HepG2 (cell line): Measurements from ENCODE around the gene DPP6. TPM values are rescaled to one million over a fixed set of nuclear protein-coding genes. Genes with fewer than 3 reads are reported as not detected.

Experiments used
- ATAC-seq: fragments of 200-7000 bp; cut with Tn5 transposase; 3 replicates; pipeline ENCODE4 v1.9.1; 2020; ENCODE audit warnings: mild to moderate bottlenecking, moderate library complexity
- BruUV-seq: library from RNA; stranded (reverse); fragments of 400-500 nt; replicated peaks from 2 replicates; lab custom pipeline; 2021; lab: Mats Ljungman, UMichigan
- CTCF ChIA-PET: fragments of 300-600 bp; formaldehyde crosslinking; extraction: SDS; loops from one replicate; lab custom pipeline; 2021; ENCODE audit warnings: low total read pairs, inconsistent platforms, low intra/inter-chr PET ratio; lab: Yijun Ruan, JAX
- POLR2A ChIA-PET: fragments of 350-600 bp; sonication (Branson Sonifier 250); formaldehyde crosslinking; loops from one replicate; lab custom pipeline; 2020; ENCODE audit warnings: antibody characterized with exemption, inconsistent platforms; lab: Yijun Ruan, JAX
- DNase-seq: peaks from one replicate; pipeline ENCODE4 v3.0.0-alpha.2; 2015; ENCODE audit warnings: low spot score
- FAIRE-seq: peaks from 3 replicates; lab custom pipeline; 2011; peaks lifted over from hg19 to GRCh38; lab: Jason Lieb, UNC
- H2AFZ ChIP-seq: one replicate; pipeline ENCODE4 v1.6.1; 2011; ENCODE audit warnings: low read length, inconsistent platforms
- H3K27ac ChIP-seq: fragments of 300-600 bp; 3 replicates; pipeline ENCODE4 v1.8.0; 2011; ENCODE audit warnings: mixed run types, mild to moderate bottlenecking, mixed read lengths, low read length, inconsistent platforms; ENCODE audit not compliant: insufficient read depth; ENCODE audit errors: extremely low read length
- H3K27me3 ChIP-seq, 2 experiments: fragments of 200-600 bp in 1 of 2; 2 replicates in 1 of 2; 3 replicates in 1 of 2; pipeline versions ENCODE4 v1.6.0 to v1.8.0; 2011; ENCODE audit warnings: low read length in 2 of 2, mild to moderate bottlenecking in 2 of 2, moderate library complexity in 2 of 2, inconsistent platforms in 1 of 2; ENCODE audit not compliant: insufficient read depth in 2 of 2, control insufficient read depth in 1 of 2
- H3K36me3 ChIP-seq, 2 experiments: fragments of 200-600 bp in 1 of 2; replicated peaks in 1 of 2; 2 replicates in 1 of 2; 3 replicates in 1 of 2; pipeline versions ENCODE4 v1.5.1 to v1.8.0; 2011; ENCODE audit warnings: low read length in 2 of 2, inconsistent platforms in 1 of 2; ENCODE audit not compliant: insufficient read depth in 2 of 2, control insufficient read depth in 1 of 2
- H3K4me1 ChIP-seq: 2 replicates; pipeline ENCODE4 v1.5.1; 2012; ENCODE audit warnings: low read length, inconsistent platforms; ENCODE audit not compliant: insufficient read depth
- H3K4me2 ChIP-seq: 2 replicates; pipeline ENCODE4 v1.6.0; 2011; ENCODE audit warnings: low read depth, low read length, inconsistent platforms
- H3K4me3 ChIP-seq, 3 experiments: fragments of 200-600 bp in 1 of 3; sonication (generic), shearing (Covaris generic) in 1 of 3; replicated peaks in 1 of 3; 2 replicates each; pipeline ENCODE4 v1.5.1; 2011 to 2016; ENCODE audit warnings: low read length in 3 of 3, inconsistent platforms in 2 of 3, low read depth in 2 of 3, mild to moderate bottlenecking in 2 of 3, control low read depth in 1 of 3, mixed read lengths in 1 of 3; ENCODE audit not compliant: insufficient read depth in 1 of 3
- H3K79me2 ChIP-seq: one replicate; pipeline ENCODE4 v1.6.1; 2011; ENCODE audit warnings: low read length, inconsistent platforms; ENCODE audit not compliant: insufficient read depth
- H3K9ac ChIP-seq: 2 replicates; pipeline ENCODE4 v1.6.0; 2011; ENCODE audit warnings: mild to moderate bottlenecking, low read depth, low read length, inconsistent platforms; ENCODE audit not compliant: insufficient read depth
- H3K9me3 ChIP-seq: 2 replicates; pipeline ENCODE4 v1.5.1; 2012; ENCODE audit warnings: mild to moderate bottlenecking, low read length
- H4K20me1 ChIP-seq: 2 replicates; pipeline ENCODE4 v1.6.0; 2011; ENCODE audit warnings: inconsistent platforms, mild to moderate bottlenecking, low read length, moderate library complexity; ENCODE audit not compliant: insufficient read depth
- HCFC1 ChIP-seq: fragments of 150-350 bp; IDR thresholded peaks from 2 replicates; pipeline ENCODE4 v1.6.1; 2014; ENCODE audit warnings: low read depth, low read length
- KDM4B ChIP-seq: sonication (generic); formaldehyde crosslinking; IDR thresholded peaks from 2 replicates; pipeline ENCODE4 v1.4.0; 2020; ENCODE audit warnings: missing genetic modification reagents
- KMT2B ChIP-seq: IDR thresholded peaks from 2 replicates; pipeline ENCODE4 v1.6.1; 2016; ENCODE audit warnings: missing genetic modification reagents, missing compliant biosample characterization
- RARG ChIP-seq: sonication (generic); formaldehyde crosslinking; IDR thresholded peaks from 2 replicates; pipeline ENCODE4 v1.4.0; 2020; ENCODE audit warnings: low read depth, mild to moderate bottlenecking, missing genetic modification reagents
- RNF2 ChIP-seq: fragments of 450-650 bp; conservative IDR thresholded peaks from 2 replicates; pipeline ENCODE4 v1.6.1; 2016; ENCODE audit warnings: low read depth
- TOPORS ChIP-seq: sonication (generic); formaldehyde crosslinking; IDR thresholded peaks from 2 replicates; pipeline ENCODE4 v1.8.0; 2023; ENCODE audit warnings: mild to moderate bottlenecking, missing genetic modification reagents
- ZBTB21 ChIP-seq: sonication (generic); formaldehyde crosslinking; IDR thresholded peaks from 2 replicates; pipeline ENCODE4 v1.4.0; 2020; ENCODE audit warnings: missing genetic modification reagents
- ZMYM4 ChIP-seq: sonication (generic); formaldehyde crosslinking; IDR thresholded peaks from 2 replicates; pipeline ENCODE4 v1.8.1; 2023; ENCODE audit warnings: mild to moderate bottlenecking, missing genetic modification reagents
- ZNF7 ChIP-seq: IDR thresholded peaks from 2 replicates; pipeline ENCODE4 v1.6.1; 2016; ENCODE audit warnings: missing biosample characterization, missing genetic modification reagents
- ZNF724P ChIP-seq: sonication (generic); formaldehyde crosslinking; IDR thresholded peaks from 2 replicates; pipeline ENCODE4 v1.8.0; 2022; ENCODE audit warnings: missing genetic modification reagents, borderline replicate concordance
- ZSCAN9 ChIP-seq: IDR thresholded peaks from 2 replicates; pipeline ENCODE4 v1.6.1; 2016; ENCODE audit warnings: borderline replicate concordance
- WGBS: methylation state at CpG from one replicate; pipeline ENCODE4 v1.1.6; 2017; ENCODE audit warnings: low lambda C conversion rate; 5-methylcytosine and 5-hydroxymethylcytosine counted together
- in situ Hi-C: cut with HindIII; loops from 2 replicates; pipeline ENCODE4 v1.10.0; 2017; ENCODE audit warnings: low pct_unique_long_range_greater_than_20kb; ENCODE audit not compliant: extremely low pct_ligation_motif_present
- intact Hi-C: fragments of 100-400 bp; cut with micrococcal nuclease; formaldehyde crosslinking; loops from one replicate; pipeline ENCODE4 v1.10.0; 2022; ENCODE audit not compliant: unreplicated experiment
- polyA plus RNA-seq, 8 experiments: library from polyadenylated mRNA; depleted of rRNA in 3 of 8; stranded (reverse) in 7 of 8; unstranded in 1 of 8; fragments of >200 nt; fragmentation: Illumina TruSeq in 4 of 8; extraction: Trizol in 4 of 8; gene quantifications; 2 replicates each; pipeline versions ENCODE4 v1.2.1 to v1.2.3, GENCODE V29; 2011 to 2016; ENCODE audit warnings: low read depth in 4 of 8, missing spikeins in 1 of 8, mixed read lengths in 1 of 8; ENCODE audit not compliant: insufficient read depth in 1 of 8
- total RNA-seq, 5 experiments: library from RNA; depleted of rRNA; stranded (reverse); fragments of >200 nt; fragmentation: Illumina TruSeq; extraction: Trizol; gene quantifications; 2 replicates each; pipeline ENCODE4 v1.2.3, GENCODE V29; 2016; ENCODE audit warnings: low read depth in 1 of 5
- TF ChIP-seq, protein P1 (sequence below): sonication (generic); formaldehyde crosslinking; IDR thresholded peaks from 2 replicates; pipeline ENCODE4; 2020; ENCODE audit warnings: missing genetic modification reagents, mild to moderate bottlenecking, borderline replicate concordance
- TF ChIP-seq, protein P2 (sequence below): sonication (generic); formaldehyde crosslinking; conservative IDR thresholded peaks from 2 replicates; pipeline ENCODE4 v1.4.0; 2020; ENCODE audit warnings: missing genetic modification reagents
- TF ChIP-seq, protein P3 (sequence below): sonication (generic); formaldehyde crosslinking; IDR thresholded peaks from 2 replicates; pipeline ENCODE4 v1.8.1; 2023; ENCODE audit warnings: missing genetic modification reagents, inconsistent platforms, borderline replicate concordance

Gene DPP6
- total and polyA plus RNA-seq, 2 of the 13 experiments (the other 11 are each of a cell fraction or from before 2014, with no cell fraction given): not detected

DNA sequence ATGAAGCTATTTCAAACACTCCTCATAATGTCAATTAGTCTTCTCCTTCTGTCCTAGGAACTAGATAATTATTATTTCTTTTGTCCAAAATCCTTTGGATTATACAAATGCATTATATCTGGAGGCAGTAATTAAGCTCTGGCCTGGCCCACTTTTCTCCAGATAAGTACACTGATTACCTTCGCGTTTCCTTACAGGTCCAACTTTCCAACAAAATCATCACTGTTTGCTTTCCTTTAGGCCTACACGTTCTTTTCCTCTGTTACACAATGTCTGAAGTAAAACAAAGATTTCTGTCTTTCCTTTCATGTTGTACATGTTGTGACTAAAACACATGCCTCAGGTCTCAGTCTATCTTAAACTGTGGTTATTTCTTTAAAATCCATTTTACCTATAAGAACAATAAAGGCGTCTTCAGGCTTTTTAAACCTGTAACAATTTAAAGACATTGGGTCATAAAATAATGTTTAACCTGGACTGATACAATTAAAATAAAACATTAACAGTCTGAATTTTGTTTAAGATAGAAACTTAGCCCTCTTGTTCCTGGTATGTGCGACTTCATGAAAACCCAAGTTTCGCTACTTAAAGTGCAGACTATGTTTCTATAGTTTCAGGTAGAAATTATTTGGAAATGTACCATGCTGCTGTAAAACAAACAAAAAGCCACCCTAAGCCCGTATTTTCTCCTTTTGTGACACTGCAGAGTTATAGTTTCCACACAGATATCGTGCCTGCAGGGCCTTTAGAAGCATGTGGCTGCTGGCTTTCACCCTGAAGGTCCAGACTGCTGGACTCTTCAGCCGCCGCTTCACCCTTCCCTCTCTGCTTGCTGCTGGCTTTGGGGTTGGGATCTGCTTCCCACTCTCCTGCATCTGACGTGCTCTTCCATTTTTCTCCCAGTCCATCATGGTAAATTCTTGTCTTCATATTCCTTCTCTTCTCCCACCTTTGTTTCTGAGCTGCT is 381.7 kb downstream of the DPP6 start (continued):
- TF ChIP-seq, protein P1, sequence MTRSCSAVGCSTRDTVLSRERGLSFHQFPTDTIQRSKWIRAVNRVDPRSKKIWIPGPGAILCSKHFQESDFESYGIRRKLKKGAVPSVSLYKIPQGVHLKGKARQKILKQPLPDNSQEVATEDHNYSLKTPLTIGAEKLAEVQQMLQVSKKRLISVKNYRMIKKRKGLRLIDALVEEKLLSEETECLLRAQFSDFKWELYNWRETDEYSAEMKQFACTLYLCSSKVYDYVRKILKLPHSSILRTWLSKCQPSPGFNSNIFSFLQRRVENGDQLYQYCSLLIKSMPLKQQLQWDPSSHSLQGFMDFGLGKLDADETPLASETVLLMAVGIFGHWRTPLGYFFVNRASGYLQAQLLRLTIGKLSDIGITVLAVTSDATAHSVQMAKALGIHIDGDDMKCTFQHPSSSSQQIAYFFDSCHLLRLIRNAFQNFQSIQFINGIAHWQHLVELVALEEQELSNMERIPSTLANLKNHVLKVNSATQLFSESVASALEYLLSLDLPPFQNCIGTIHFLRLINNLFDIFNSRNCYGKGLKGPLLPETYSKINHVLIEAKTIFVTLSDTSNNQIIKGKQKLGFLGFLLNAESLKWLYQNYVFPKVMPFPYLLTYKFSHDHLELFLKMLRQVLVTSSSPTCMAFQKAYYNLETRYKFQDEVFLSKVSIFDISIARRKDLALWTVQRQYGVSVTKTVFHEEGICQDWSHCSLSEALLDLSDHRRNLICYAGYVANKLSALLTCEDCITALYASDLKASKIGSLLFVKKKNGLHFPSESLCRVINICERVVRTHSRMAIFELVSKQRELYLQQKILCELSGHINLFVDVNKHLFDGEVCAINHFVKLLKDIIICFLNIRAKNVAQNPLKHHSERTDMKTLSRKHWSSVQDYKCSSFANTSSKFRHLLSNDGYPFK (CRISPR knock-in tag): no peak
- no peak for TF ChIP-seq ZSCAN9 (CRISPR knock-in tag)

DNA sequence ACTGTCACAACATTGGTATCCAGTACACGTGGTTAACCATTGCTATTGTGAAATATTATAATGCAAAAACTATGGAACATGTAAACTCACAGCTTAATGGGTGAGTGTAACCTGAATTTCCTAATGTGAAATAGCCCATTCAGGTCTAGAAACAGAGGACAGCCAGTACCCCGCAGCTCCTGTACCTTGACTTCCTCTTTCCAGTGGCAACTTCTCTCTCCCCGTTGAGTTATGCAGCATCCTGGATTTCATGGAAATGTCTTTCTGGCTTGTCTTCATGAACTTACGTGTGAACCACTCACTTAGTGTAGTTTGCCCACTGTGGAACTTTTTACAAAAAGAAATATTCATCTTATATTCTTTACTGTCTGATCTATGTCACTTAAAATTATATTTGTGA is 384.4 kb downstream of the DPP6 start:
- no peak overlapping the region for H2AFZ ChIP-seq
- no peak overlapping the region for H3K9ac ChIP-seq
- H3K9me3 ChIP-seq: no peaks in the 10 kb centered on the region
- no peaks in the 10 kb centered on the region for H4K20me1 ChIP-seq
- no TSS peak for BruUV-seq
- H3K27me3 ChIP-seq: 0 out of 5 replicates have a peak, but pooled peaks cover 0 to 2% of the 10 kb centered on the region in 2 experiments
- no peak for FAIRE-seq
- TF ChIP-seq KMT2B (CRISPR knock-in tag) (no peak), ZBTB21 (CRISPR knock-in tag) (no peak), TOPORS (CRISPR knock-in tag) (no peak), RNF2 (no peak), ZNF7 (CRISPR knock-in tag) (no peak), ZNF724P (CRISPR knock-in tag) (no peak), KDM4B (no peak), RARG (CRISPR knock-in tag) (no peak), ZMYM4 (CRISPR knock-in tag) (no peak), HCFC1 (no peak)
- TF ChIP-seq, protein P2, sequence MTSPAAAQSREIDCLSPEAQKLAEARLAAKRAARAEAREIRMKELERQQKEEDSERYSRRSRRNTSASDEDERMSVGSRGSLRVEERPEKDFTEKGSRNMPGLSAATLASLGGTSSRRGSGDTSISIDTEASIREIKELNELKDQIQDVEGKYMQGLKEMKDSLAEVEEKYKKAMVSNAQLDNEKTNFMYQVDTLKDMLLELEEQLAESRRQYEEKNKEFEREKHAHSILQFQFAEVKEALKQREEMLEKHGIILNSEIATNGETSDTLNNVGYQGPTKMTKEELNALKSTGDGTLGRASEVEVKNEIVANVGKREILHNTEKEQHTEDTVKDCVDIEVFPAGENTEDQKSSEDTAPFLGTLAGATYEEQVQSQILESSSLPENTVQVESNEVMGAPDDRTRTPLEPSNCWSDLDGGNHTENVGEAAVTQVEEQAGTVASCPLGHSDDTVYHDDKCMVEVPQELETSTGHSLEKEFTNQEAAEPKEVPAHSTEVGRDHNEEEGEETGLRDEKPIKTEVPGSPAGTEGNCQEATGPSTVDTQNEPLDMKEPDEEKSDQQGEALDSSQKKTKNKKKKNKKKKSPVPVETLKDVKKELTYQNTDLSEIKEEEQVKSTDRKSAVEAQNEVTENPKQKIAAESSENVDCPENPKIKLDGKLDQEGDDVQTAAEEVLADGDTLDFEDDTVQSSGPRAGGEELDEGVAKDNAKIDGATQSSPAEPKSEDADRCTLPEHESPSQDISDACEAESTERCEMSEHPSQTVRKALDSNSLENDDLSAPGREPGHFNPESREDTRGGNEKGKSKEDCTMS (CRISPR knock-in tag): no peak
- TF ChIP-seq, protein P3, sequence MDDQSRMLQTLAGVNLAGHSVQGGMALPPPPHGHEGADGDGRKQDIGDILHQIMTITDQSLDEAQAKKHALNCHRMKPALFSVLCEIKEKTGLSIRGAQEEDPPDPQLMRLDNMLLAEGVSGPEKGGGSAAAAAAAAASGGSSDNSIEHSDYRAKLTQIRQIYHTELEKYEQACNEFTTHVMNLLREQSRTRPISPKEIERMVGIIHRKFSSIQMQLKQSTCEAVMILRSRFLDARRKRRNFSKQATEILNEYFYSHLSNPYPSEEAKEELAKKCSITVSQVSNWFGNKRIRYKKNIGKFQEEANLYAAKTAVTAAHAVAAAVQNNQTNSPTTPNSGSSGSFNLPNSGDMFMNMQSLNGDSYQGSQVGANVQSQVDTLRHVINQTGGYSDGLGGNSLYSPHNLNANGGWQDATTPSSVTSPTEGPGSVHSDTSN (CRISPR knock-in tag): no peak
- TF ChIP-seq, all 625 proteins: peak for 0
- ATAC-seq (no peak), DNase-seq (no peak)
- H3K4me3 ChIP-seq: no peak overlapping the region
- no peak overlapping the region for H3K4me2 ChIP-seq
- CTCF ChIA-PET: no interaction called here
- no peak overlapping the region for H3K27ac ChIP-seq
- intact Hi-C loops (no loop called here), in situ Hi-C loops (no loop called here)
- no peaks in the 10 kb centered on the region for H3K36me3 ChIP-seq
- 7% methylated on average over 4 of the region's 4 CpGs for WGBS
- H3K4me1 ChIP-seq: no peaks in the 10 kb centered on the region
- POLR2A ChIA-PET: no interaction called here
- H3K79me2 ChIP-seq: no peaks in the 10 kb centered on the region
